ENCODE results near the gene PSEN1. TPM values are rescaled to one million over a fixed set of nuclear protein-coding genes. Genes with fewer than 3 reads are reported as not detected.

PSEN1 gene
- total and polyA plus RNA-seq, 2 of the 8 experiments (the other 6 are each of a cell fraction or from before 2014, with no cell fraction given) = 10.1 to 38.7 TPM

DNA sequence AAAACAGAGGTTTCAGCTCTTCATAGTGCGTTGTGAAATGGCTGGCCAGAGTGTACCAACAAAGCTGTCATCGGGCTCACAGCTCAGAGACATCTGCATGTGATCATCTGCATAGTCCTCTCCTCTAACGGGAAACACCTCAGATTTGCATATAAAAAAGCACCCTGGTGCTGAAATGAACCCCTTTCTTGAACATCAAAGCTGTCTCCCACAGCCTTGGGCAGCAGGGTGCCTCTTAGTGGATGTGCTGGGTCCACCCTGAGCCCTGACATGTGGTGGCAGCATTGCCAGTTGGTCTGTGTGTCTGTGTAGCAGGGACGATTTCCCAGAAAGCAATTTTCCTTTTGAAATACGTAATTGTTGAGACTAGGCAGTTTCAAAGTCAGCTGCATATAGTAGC lies 86.7 kb downstream of the PSEN1 start:
- H2BK120ac ChIP-seq (replicated peaks; ENCODE audit: low read depth, low read length) = no peak overlapping the region
- TF ChIP-seq, protein P1, sequence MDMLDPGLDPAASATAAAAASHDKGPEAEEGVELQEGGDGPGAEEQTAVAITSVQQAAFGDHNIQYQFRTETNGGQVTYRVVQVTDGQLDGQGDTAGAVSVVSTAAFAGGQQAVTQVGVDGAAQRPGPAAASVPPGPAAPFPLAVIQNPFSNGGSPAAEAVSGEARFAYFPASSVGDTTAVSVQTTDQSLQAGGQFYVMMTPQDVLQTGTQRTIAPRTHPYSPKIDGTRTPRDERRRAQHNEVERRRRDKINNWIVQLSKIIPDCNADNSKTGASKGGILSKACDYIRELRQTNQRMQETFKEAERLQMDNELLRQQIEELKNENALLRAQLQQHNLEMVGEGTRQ (IDR thresholded peaks at IDR 0.05; ENCODE audit: low read length) = no peak
- no peak for TF ChIP-seq HDAC6 (IDR thresholded peaks at IDR 0.05; ENCODE audit: low read depth, low read length)
- TF ChIP-seq NANOG (IDR thresholded peaks at IDR 0.05; ENCODE audit: insufficient read depth, low read depth, low read length, poor library complexity, severe bottlenecking) = peak; percentile 16
- no peak for TF ChIP-seq ASH2L (IDR thresholded peaks at IDR 0.05; ENCODE audit: low read length)
- TF ChIP-seq, protein P2, sequence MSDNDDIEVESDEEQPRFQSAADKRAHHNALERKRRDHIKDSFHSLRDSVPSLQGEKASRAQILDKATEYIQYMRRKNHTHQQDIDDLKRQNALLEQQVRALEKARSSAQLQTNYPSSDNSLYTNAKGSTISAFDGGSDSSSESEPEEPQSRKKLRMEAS (IDR thresholded peaks at IDR 0.05) = 0 out of 2 replicates have a peak, but pooled peaks have one; percentile 25
- H4K8ac ChIP-seq (ENCODE audit: extremely low read depth, insufficient read depth, low read length) = no peak overlapping the region
- no peak overlapping the region for H2BK20ac ChIP-seq (ENCODE audit: low read length)
- 0 out of 4 replicates have a peak overlapping the region, but pooled peaks have one; percentile 9 to 24 for H3K4me2 ChIP-seq (ENCODE audit: insufficient read depth in 1 of 2, low read depth in 2 of 2, low read length in 2 of 2)
- no peaks in the 10 kb centered on the region for H3K27me3 ChIP-seq (replicated peaks in 1 of 4; ENCODE audit: control insufficient read depth in 3 of 4, extremely low read depth in 1 of 4, insufficient read depth in 3 of 4, low read length in 3 of 4)
- no peak overlapping the region for H2AFZ ChIP-seq (ENCODE audit: low read length)
- no peak overlapping the region; the same call in 1 of the 2 replicates for H2BK5ac ChIP-seq (ENCODE audit: low read depth, low read length)
- H3K23me2 ChIP-seq (ENCODE audit: low read depth, low read length) = no peaks in the 10 kb centered on the region
- POLR2A ChIA-PET (ENCODE audit: partially characterized antibody) = interaction anchor here (0.7 to 1.3 kb wide), 4 partner anchors 9 to 42 kb away, joined by 3 read pairs; no protein-coding TSS in a partner anchor
- 46% methylated on average over 5 of the region's 5 CpGs; no CpG with 5 or more reads in 1 of the 2 experiments for WGBS, 2 experiments (ENCODE audit: extremely low coverage in 1 of 2, insufficient coverage in 1 of 2, insufficient read length in 1 of 2, insufficient replicate concordance in 2 of 2, low coverage in 1 of 2, low lambda C conversion rate in 2 of 2, missing lambda C conversion rate in 1 of 2)
- no peak overlapping the region for H3K14ac ChIP-seq (ENCODE audit: insufficient read length)
- DNase-seq (ENCODE audit: low read depth in 1 of 2, low spot score in 2 of 2) (no peak), FAIRE-seq (peak; percentile 13)
- peaks cover 4 to 19% (median 10%) of the 10 kb centered on the region in 4 experiments; a peak in 7 of 8 replicates for H3K36me3 ChIP-seq (ENCODE audit: control insufficient read depth in 2 of 4, insufficient read depth in 4 of 4, low read length in 3 of 4)
- H3K4me3 ChIP-seq (ENCODE audit: extremely low read depth in 1 of 4, insufficient read depth in 2 of 4, low read depth in 3 of 4, low read length in 4 of 4) = no peak overlapping the region
- no peak overlapping the region for H2BK12ac ChIP-seq (ENCODE audit: low read depth, low read length)
- H3K27ac ChIP-seq (ENCODE audit: low read depth, low read length) = no peak overlapping the region
- H2AK5ac ChIP-seq (ENCODE audit: low read depth, low read length) = no peak overlapping the region
- H3K4ac ChIP-seq (replicated peaks; ENCODE audit: insufficient read length, low read depth, low read length) = no peak overlapping the region
- CTCF ChIA-PET (ENCODE audit: partially characterized antibody) = interaction anchor here (0.7 to 2.9 kb wide), 3 partner anchors 10 to 66 kb away, joined by 3 to 14 read pairs (median 3); no protein-coding TSS in a partner anchor
- H4K5ac ChIP-seq (ENCODE audit: insufficient read length, low read depth, low read length) = no peak overlapping the region
- H3K18ac ChIP-seq (ENCODE audit: extremely low read depth, low read length) = no peak overlapping the region
- H3K23ac ChIP-seq (ENCODE audit: insufficient read length) = no peak overlapping the region
- H3K9me3 ChIP-seq (ENCODE audit: insufficient read depth in 2 of 2, low read depth in 1 of 2, low read length in 1 of 2) = no peaks in the 10 kb centered on the region
- H3K56ac ChIP-seq (replicated peaks; ENCODE audit: insufficient read length, low read depth, low read length) = no peak overlapping the region
- no peak overlapping the region for H3K9ac ChIP-seq (replicated peaks in 1 of 4; ENCODE audit: extremely low read depth in 1 of 4, low read depth in 3 of 4, low read length in 3 of 4)
- no peak overlapping the region for H4K91ac ChIP-seq (replicated peaks; ENCODE audit: insufficient read length, low read length)
- H3K79me1 ChIP-seq (ENCODE audit: low read depth, low read length) = no peaks in the 10 kb centered on the region
- H4K20me1 ChIP-seq (replicated peaks in 1 of 2; ENCODE audit: control insufficient read depth in 1 of 2, insufficient read depth in 2 of 2, low read length in 2 of 2) = peaks cover 1 to 4% of the 10 kb centered on the region in 2 experiments
- no peak overlapping the region for H2BK15ac ChIP-seq (ENCODE audit: low read length)
- no peaks in the 10 kb centered on the region for H3K79me2 ChIP-seq (ENCODE audit: control insufficient read depth in 1 of 2, insufficient read depth in 2 of 2, low read length in 2 of 2)
- peaks cover 0 to 8% (median 4%) of the 10 kb centered on the region in 4 experiments; a peak in 5 of 7 replicates for H3K4me1 ChIP-seq (replicated peaks in 1 of 4; ENCODE audit: control insufficient read depth in 3 of 4, insufficient read depth in 4 of 4, low read length in 3 of 4)

Data from H1 (cell line).